ENCODE measurements around the gene GNAO1.

The GNAO1 gene

DNA sequence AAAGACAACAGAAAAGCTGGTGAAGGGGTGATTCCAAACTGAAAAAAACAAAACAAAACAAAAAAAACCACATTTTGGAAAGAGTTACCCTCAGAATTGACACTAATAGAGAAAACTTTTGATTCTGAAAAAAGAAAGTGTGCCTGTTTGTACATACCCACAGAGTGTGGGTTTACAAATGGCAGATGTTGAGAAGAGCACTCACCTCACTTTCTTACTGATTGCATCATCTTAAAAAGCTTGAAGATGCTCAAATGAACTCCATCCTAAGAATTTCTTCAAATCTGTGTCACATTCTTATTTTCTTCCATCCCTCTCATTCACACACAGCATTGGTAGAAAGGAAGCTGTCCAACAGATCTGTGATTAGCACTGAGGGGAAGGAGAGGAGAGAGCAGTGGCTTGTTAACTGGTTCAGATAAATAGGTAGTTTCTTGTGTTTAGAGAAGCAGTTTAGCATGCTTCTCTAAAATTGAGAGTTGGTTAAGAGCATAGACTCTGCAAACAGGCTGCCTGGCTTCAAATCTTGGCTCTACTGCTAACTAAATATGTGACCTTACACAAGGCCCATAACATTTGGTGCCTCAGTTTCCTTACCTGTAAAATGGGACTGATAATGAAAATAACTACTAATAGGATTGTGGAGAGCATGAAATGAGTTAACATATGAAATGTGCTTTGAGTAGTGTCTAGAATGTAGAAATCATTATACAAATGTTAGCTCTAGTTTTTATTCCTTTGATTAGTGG is 6.9 kb downstream of the GNAO1 start:
- no peak for DNase-seq (ENCODE audit: low read depth)

DNA sequence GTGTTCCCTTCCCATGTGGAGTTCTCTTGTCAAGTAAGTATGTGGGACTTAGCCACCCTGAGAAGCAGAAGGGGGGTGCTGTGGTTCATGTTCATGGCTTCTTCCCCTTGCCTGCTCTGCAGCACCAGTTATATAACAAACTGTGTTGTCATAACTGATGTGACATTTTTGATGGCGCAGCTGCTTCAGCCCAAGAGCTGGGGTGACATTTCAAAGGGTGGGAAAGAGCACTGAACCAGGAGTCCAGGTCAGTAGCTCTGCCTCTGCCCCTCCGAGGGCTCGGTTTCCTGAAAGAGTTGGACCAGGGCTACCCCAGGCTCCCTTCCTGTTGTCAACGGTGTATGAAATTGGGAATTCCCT is 7.4 kb downstream of the GNAO1 start:
- no peak for DNase-seq (ENCODE audit: low read depth)

DNA sequence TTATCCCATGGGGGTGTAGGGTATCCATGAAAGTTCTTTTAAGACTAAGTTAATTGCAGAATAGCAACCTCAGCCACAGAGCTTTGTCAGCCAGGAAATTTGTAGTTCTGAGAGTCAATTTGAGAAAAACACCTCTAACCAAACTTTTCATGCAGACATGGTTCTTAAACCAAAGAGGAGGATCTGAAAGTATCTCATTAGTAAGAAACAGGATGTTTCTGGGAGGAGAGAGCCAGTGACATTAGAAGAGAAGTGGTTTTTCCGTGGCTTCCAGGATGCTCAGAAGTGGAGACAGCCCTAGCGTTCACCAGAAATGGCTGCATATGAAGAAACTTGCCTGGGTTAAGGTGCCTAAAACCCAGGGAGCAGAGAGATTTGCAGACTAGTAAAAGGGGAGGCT is 7.9 kb downstream of the GNAO1 start:
- DNase-seq (ENCODE audit: low read depth): no peak

GRCh38 chr16:56201030-56201429 is 9.7 kb downstream of the GNAO1 start:
- no peak for DNase-seq (ENCODE audit: low read depth)

- DNase-seq (ENCODE audit: low read depth): no peak
Observed at GRCh38 chr16:56202036-56202435, 10.7 kb downstream of the GNAO1 start.

GRCh38 chr16:56203052-56203451 is 11.8 kb downstream of the GNAO1 start:
- no peak for DNase-seq (ENCODE audit: low read depth)

DNA sequence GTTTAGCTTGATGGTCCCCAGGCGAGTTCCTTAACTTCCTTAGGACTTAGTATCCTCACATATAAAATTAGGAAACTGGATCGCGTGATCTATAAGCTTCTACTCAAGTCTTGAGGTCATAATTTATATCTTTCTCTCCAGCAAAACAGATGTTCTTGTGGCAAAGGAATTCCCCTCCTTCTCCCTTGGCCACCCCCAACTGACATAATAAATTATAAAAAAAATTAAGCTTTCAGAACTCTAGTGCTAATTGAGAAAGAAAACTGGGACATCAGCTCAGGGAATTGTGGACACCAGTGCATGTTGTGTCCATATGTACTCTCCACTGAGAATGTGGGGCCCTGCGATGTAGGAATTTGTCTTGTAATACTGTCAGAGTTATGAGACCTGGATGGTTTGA is 13.5 kb downstream of the GNAO1 start:
- DNase-seq (ENCODE audit: low read depth): no peak

DNA sequence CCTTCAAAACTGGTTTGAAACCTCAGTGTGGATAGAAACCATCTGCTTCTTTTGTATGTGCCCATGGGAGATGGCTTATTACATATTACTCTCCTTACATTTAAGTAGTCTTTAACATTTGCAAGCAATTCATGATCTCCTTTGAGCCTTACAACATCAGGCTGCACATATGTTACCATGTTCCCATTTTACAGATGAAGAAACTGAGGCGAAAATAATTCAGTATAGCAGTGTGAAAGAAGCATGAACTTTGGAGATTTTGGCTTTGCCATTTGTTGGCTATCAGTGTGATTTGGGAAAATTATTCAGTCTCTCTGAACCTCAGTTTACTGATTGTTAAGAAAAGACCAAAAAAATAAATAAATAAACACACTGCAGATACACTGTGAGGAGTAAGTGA is 15.7 kb downstream of the GNAO1 start:
- no peak for DNase-seq (ENCODE audit: low read depth)

GRCh38 chr16:56207421-56207820 is 16.1 kb downstream of the GNAO1 start:
- DNase-seq (ENCODE audit: low read depth): no peak

DNA sequence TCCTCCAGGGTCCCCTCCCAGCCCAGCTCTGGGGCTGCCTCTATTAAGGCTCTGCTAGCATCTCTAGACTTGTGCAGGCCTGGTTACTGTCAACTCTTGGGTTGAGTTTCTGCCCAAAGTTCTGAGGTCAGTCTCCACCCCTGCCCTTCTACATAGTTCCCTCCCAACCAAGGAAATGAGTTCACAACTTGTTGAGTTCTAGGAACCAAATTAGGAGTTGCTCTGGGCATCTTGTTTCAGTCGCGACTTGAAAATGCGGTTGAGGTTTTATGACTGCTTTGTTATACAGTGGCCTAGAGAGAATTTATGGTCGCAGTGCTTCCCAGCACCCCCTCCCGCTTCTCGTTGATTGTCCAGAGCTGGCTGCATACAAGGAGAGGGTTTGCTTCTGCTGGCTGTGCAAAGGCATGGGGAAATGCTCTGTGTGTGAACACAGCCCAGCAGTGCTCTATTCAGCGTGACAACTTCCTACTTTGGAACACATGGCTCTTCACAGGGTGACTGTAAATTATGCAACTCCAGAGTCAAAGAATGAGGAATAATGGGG is 20.2 kb downstream of the GNAO1 start:
- no peak for DNase-seq (ENCODE audit: low read depth)

GRCh38 chr16:56212144-56212543 is 20.9 kb downstream of the GNAO1 start:
- DNase-seq (ENCODE audit: low read depth): no peak

GRCh38 chr16:56221995-56222394 is 30.7 kb downstream of the GNAO1 start:
- no peak for DNase-seq (ENCODE audit: low read depth)

DNA sequence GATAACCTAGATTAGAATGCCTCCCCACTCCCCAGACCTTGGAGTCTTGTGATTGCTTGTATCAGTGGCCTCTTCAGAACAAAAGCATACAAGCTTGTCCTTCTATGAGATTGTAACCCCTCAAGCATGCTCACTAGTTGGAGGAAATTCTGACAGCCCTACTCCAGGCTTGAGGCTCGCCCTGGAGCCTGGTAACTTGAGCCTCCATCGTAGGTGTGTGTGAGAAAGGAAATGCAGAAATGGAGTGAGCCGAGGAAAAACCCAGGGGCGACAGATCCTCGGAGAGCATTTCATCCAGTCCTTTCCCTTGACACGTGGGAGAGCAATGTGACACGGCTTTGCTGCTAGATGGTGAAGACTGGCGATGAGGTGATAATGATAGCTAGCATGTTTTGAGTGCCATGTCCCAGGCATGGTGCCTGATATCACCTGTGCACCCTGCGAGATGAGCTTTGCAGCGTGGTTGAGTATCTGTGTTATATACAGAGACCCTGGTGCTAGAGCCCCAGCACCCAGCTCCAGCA is 31.2 kb downstream of the GNAO1 start:
- no peak for DNase-seq (ENCODE audit: low read depth)

GRCh38 chr16:56225017-56225742 is 33.9 kb downstream of the GNAO1 start:
- no peak for DNase-seq (ENCODE audit: low read depth)

DNA sequence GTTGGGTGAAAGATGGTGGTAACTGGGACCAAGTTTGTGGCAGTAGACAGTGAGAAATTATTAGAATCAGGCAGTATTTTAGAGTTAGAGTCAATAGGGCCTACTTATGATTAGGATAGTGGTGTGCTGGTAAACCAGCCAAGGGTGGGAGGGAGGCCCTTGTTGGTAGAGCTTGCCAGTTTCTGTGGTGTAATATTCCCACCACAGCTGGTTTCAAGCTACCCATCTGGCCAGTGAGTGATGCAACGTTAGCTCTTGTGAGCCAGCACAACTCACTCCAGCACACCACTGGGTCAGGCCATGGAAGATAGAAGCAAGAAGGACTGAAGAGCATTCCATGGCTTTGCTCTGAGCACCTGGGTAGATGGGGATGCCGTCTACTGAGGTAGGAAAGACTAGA is 34.9 kb downstream of the GNAO1 start:
- DNase-seq (ENCODE audit: low read depth): no peak

GRCh38 chr16:56226845-56227525 is 35.7 kb downstream of the GNAO1 start:
- DNase-seq (ENCODE audit: low read depth): no peak

DNA sequence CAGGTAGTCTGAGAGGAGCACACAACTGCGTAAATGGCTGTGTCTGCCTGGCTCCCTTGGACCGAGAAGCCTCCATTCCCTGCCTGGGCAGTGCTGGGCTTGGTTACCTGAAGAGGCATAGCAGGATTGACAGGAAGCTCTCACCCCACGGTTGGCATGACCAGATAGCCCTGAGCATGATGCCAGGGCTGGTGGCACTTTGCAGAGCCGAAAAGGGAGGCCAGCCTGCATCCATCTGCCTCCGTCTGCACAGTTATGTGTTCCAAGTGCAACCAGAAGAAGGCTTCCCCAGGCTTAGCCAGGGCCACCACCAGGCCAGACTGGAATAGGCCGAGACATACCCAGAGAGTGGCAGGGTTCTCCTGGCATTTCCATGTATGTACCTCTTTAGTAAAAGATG is 36.6 kb downstream of the GNAO1 start:
- DNase-seq (ENCODE audit: low read depth): no peak

- DNase-seq (ENCODE audit: low read depth): no peak
Observed at GRCh38 chr16:56228476-56228875, 37.2 kb downstream of the GNAO1 start.

DNA sequence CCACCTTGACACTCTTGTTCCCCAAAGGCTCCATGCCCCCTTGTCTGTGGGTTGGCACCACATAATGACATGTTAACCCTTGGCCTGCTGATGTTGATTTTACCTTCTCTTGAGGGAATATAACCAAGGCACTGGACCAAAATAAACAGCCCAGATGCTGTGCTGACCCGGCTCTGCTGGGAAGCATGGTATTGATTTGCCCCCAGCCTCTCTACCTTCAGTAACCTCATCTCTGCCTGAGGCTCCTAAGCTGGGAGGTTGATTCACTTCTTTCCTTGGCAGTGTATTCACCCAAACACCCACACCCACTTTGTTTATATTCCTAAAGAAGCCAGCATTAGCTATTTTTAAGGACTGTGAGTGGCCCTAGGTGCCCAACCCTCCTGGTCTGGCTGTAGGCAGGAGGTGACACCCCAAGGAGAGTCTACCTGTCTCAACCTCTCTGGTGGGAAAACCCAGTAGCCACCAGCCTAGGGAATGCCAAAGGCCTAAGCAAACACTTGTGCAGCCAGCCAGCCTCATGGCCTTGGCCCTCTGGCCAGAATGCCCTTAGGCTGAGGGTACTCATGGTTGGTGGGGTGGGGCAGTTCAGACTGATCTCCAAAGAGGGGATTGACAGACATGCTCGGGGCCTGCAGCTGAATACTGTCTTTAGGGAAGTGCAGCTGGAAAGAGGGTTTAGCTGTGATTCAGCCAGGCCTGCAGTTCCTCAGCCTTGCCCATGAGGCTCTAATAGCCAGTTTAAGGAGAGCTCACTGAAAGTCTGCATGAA is 42.7 kb downstream of the GNAO1 start:
- DNase-seq (ENCODE audit: low read depth): no peak

- no peak for DNase-seq (ENCODE audit: low read depth)
Observed at GRCh38 chr16:56234737-56235136, 43.4 kb downstream of the GNAO1 start.

DNA sequence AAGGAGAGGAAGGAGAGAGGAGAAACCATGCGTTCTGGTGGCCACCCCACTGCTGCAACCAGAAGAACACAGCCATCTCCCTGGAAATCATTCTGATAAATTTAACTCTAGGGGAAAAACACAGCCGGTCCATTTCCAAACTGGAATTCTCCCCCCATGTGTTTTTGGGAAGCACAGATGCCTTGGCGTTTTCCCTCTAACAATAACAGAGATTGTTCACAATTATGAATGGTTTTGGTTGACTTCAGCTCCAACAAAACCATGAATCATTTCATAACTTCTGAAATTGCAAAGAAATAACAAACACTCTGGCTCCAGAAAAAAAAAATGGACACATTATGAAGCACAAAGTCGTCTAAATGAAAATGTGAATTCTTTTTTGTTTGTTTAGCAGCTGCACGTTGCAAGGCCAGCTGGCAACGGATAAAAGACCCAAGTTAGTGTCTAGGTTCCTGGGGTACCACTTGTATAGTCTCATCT is 46.2 kb downstream of the GNAO1 start:
- DNase-seq (ENCODE audit: low read depth): no peak

GRCh38 chr16:56238188-56238587 is 46.9 kb downstream of the GNAO1 start:
- no peak for DNase-seq (ENCODE audit: low read depth)

Data from GM04504 (cell line).